Measurements from ENCODE around the gene ECE1.
"Not testable (repeated sequence)": the region's sequence is repeated elsewhere in the genome, so short reads cannot be mapped to it uniquely, and the experiment has no call there.

Gene ECE1

GRCh38 chr1:21175670-21176581, 114.3 kb downstream of the ECE1 start:
- DNase-seq: no peak

- DNase-seq: no peak
Measured at GRCh38 chr1:21175324-21175669, 115.0 kb downstream of the ECE1 start.

DNA sequence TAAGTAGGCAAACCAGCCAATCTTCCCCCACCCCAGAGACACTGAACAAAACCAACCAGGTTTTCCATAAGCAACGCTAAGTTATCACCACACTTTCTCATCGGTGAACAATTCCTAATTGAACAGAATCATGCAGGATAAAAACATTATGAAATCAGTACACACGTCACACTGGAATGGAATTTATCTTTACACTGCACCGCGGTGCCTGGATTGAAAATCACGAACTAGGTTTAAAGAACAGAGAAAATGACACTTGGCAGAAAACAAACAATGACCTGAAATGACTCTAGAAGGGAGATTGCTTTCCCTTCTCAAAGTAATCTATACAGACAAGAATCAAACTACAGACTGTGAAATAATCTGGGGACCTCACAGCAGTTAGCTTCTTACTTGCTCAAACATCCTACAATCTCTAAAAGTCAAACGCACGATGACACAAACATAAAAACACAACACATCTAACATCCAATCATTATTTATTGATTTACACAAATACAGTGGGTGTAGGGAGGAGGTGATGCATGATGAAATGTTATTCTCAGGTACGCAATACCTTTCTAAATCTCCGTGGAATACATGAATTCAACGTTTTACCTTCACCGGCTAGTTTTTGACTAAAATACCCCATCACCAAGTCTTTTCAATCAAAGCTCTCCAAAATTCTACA, 115.5 kb downstream of the ECE1 start:
- no peak for DNase-seq

DNA sequence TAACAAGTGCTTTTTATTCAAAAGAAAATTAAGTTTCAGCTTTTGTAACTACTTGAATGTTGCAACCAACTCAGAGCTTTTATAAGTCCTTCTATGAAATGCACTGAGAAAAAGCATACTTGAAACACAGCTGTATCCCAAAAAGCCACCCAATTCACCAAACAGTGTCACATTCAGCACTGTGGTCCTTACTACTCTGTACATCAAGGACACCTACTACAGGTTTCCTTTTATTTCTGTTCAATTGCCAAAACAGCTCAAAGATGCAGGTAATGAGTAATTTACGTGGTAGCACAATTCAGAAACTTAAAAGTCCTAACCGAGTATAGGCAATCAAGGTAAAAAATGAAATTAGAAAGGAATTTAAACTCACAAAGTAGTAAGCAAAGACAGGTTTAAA, 116.0 kb downstream of the ECE1 start:
- DNase-seq: no peak

- not testable (repeated sequence) for DNase-seq
Measured at GRCh38 chr1:21173096-21173495, 117.2 kb downstream of the ECE1 start.

DNA sequence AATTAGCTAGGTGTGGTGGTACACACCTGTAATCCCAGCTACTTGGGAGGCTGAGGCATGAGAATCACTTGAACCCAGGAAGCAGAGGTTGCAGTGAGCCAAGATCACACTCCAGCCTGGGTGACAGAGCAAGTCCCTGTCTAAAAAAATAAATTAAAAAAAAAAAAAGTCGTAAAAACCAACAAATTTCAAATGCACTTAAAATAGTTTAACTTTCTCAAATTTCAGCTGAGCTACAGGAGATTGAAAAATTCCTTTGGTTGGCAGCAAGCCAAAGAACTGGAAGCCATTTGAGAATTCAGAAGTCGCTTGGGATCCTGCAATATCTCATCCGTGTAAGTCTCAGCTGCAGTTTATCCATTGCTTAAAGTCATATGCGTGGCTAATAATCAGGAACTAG, 119.4 kb downstream of the ECE1 start:
- DNase-seq: not testable (repeated sequence)

DNA sequence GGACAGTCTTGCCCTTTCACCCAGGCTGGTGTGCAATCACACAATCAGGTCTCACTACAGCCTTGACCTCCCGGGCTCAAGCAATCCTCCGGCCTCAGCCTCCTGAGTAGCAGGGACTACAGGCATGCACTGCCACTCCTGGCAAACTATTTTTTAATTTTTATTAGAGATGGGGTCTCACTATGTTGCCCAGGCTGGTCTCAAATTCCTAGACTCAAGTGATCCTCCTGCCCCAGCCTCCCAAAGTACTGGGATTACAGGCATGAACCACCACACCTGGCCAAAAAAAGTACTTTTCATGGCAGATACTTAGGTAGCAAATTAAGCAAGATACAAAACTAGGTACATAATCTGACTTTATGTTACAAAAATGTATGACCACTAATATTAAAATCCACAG, 121.8 kb downstream of the ECE1 start:
- no peak for DNase-seq

All from T1000 (cell line).